ENCODE results near the gene CDK14.

The CDK14 gene

GRCh38 chr7:91033574-91033973 lies 437.5 kb downstream of the CDK14 start:
- Histone ChIP-seq H3K9ac (ENCODE audit: low read length) (no peak overlapping the region), H2AFZ (ENCODE audit: low read length) (no peak overlapping the region), H3K4me1 (ENCODE audit: insufficient read depth, low read length, severe bottlenecking) (peaks cover 14% of the 10 kb centered on the region), H3K4me3 (ENCODE audit: low read depth, low read length, poor library complexity, severe bottlenecking) (no peak overlapping the region), H3K79me2 (ENCODE audit: insufficient read depth, low read length) (no peaks in the 10 kb centered on the region), H3K9me2 (ENCODE audit: low read depth, low read length) (no peaks in the 10 kb centered on the region), H3K4me2 (ENCODE audit: low read length) (no peak overlapping the region), H3K27ac (ENCODE audit: low read depth, low read length, poor library complexity, severe bottlenecking) (peak overlapping the region; percentile 15), H3K36me3 (ENCODE audit: insufficient read depth, low read length) (peaks cover 18% of the 10 kb centered on the region; the same call in 1 of the 2 replicates), H3K9me3 (ENCODE audit: low read length) (no peaks in the 10 kb centered on the region), H3K27me3 (ENCODE audit: insufficient read depth, low read length) (no peaks in the 10 kb centered on the region), H4K20me1 (ENCODE audit: insufficient read depth, low read length) (no peaks in the 10 kb centered on the region), H3F3A (ENCODE audit: insufficient read depth, low read length) (no peaks in the 10 kb centered on the region)
- TF ChIP-seq CTCF (IDR thresholded peaks at IDR 0.05; ENCODE audit: low read length), result no peak
- TF ChIP-seq EZH2 (IDR thresholded peaks at IDR 0.05; ENCODE audit: borderline replicate concordance, low read length), result no peak

DNA sequence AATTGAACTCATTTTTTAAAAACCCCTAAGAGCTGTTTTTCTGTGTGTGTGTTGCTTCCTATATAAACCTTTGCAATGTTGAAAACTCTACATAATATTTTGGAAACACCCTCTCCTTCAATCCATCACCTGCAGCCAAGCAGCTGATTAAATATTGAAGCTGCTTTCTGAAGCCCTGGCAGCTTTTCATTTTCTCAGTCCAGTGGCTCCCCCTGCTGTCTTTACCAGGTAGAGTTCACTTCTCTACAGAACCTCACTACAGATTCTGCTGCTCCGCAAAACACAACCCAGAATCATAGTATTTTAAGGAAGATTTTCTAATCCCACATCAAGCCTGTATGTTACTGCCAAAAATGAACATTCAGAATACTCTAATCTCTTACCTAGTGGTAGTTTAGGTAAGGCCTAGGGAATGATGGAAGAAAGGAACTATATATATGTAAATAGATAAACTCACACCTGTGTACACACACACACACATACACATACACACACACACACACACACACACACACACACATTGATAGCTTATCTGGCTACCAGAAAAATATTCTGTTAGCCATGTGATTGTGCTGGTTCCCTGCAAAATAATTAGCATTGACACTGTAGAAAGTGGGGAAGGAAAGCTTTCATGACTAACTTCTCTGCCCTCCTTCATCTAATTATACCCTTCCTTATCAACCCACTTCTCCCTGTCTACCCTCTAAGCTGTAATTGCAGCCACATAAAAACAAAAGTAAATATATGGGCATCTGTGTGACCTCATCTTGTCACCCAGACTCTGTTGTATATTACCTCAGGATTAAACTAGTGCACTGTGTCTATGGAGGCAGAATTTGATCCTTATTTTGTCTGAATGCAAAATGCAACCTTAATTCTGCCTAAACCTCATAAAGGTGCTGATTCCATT lies 438.6 kb downstream of the CDK14 start:
- Histone ChIP-seq H3K4me1 (ENCODE audit: insufficient read depth, low read length, severe bottlenecking) (peaks cover 14% of the 10 kb centered on the region), H3F3A (ENCODE audit: insufficient read depth, low read length) (no peaks in the 10 kb centered on the region), H3K4me2 (ENCODE audit: low read length) (no peak overlapping the region), H3K9me2 (ENCODE audit: low read depth, low read length) (no peaks in the 10 kb centered on the region), H3K27me3 (ENCODE audit: insufficient read depth, low read length) (no peaks in the 10 kb centered on the region), H2AFZ (ENCODE audit: low read length) (no peak overlapping the region), H3K4me3 (ENCODE audit: low read depth, low read length, poor library complexity, severe bottlenecking) (no peak overlapping the region), H3K27ac (ENCODE audit: low read depth, low read length, poor library complexity, severe bottlenecking) (no peak overlapping the region), H4K20me1 (ENCODE audit: insufficient read depth, low read length) (no peaks in the 10 kb centered on the region), H3K36me3 (ENCODE audit: insufficient read depth, low read length) (peaks cover 25% of the 10 kb centered on the region; the same call in 1 of the 2 replicates), H3K9me3 (ENCODE audit: low read length) (no peaks in the 10 kb centered on the region), H3K9ac (ENCODE audit: low read length) (no peak overlapping the region), H3K79me2 (ENCODE audit: insufficient read depth, low read length) (no peaks in the 10 kb centered on the region)
- no peak for TF ChIP-seq EZH2 (IDR thresholded peaks at IDR 0.05; ENCODE audit: borderline replicate concordance, low read length)
- TF ChIP-seq CTCF (IDR thresholded peaks at IDR 0.05; ENCODE audit: low read length), result peak; percentile 95

DNA sequence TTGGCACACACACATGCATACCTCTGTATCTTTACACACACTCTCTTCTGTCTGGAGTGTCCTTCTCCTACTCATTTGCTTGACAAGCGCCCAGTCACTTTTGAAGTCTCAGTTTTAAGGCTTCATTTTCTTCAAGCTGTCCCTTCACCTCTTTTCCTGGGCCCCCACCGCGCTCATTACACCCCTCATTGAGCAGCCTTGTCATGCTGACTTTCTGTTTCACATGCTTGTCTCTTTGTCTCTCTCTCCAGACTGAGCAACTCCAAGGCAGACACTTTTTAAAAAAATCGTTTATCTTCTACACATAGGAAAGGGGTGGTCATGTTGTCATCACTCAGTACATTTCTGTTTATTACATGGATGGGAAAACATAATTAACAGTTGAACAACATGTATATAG lies 442.9 kb downstream of the CDK14 start:
- peaks cover 3% of the 10 kb centered on the region for H3K4me1 ChIP-seq (ENCODE audit: insufficient read depth, low read length, severe bottlenecking)
- H3K9me3 ChIP-seq (ENCODE audit: low read length), result no peaks in the 10 kb centered on the region
- no peak overlapping the region for H3K4me3 ChIP-seq (ENCODE audit: low read depth, low read length, poor library complexity, severe bottlenecking)
- no peak overlapping the region for H3K27ac ChIP-seq (ENCODE audit: low read depth, low read length, poor library complexity, severe bottlenecking)
- H4K20me1 ChIP-seq (ENCODE audit: insufficient read depth, low read length), result no peaks in the 10 kb centered on the region
- TF ChIP-seq CTCF (IDR thresholded peaks at IDR 0.05; ENCODE audit: low read length), result no peak
- no peak for TF ChIP-seq EZH2 (IDR thresholded peaks at IDR 0.05; ENCODE audit: borderline replicate concordance, low read length)
- H3K4me2 ChIP-seq (ENCODE audit: low read length), result no peak overlapping the region
- no peak overlapping the region for H3K9ac ChIP-seq (ENCODE audit: low read length)
- H3F3A ChIP-seq (ENCODE audit: insufficient read depth, low read length), result no peaks in the 10 kb centered on the region
- no peak overlapping the region for H2AFZ ChIP-seq (ENCODE audit: low read length)
- no peaks in the 10 kb centered on the region for H3K27me3 ChIP-seq (ENCODE audit: insufficient read depth, low read length)
- no peaks in the 10 kb centered on the region for H3K79me2 ChIP-seq (ENCODE audit: insufficient read depth, low read length)
- peaks cover 24% of the 10 kb centered on the region; the same call in 1 of the 2 replicates for H3K36me3 ChIP-seq (ENCODE audit: insufficient read depth, low read length)
- no peaks in the 10 kb centered on the region for H3K9me2 ChIP-seq (ENCODE audit: low read depth, low read length)
